Muscle of arm (tissue), 12 donors: ENCODE measurements around the gene OGA. TPM values are rescaled to one million over a fixed set of nuclear protein-coding genes. Genes with fewer than 3 reads are reported as not detected.
A peak's percentile ranks its signal among the peaks of the same experiment; 100 is the strongest.

Experiments used
- DNase-seq: peaks from one replicate; pipeline ENCODE4 v3.0.0-alpha.2; 2013
- polyA plus RNA-seq, 12 donors: library from polyadenylated mRNA; unstranded; fragments of 120-200 nt; gene quantifications; one replicate each; pipeline ENCODE4 v1.2.1, GENCODE V29; 2013; ENCODE audit not compliant: insufficient read length in 12 of 12

Gene OGA
- polyA plus RNA-seq, 12 donors = 77.8 to 174 (median 103) TPM; not detected in 1

DNA sequence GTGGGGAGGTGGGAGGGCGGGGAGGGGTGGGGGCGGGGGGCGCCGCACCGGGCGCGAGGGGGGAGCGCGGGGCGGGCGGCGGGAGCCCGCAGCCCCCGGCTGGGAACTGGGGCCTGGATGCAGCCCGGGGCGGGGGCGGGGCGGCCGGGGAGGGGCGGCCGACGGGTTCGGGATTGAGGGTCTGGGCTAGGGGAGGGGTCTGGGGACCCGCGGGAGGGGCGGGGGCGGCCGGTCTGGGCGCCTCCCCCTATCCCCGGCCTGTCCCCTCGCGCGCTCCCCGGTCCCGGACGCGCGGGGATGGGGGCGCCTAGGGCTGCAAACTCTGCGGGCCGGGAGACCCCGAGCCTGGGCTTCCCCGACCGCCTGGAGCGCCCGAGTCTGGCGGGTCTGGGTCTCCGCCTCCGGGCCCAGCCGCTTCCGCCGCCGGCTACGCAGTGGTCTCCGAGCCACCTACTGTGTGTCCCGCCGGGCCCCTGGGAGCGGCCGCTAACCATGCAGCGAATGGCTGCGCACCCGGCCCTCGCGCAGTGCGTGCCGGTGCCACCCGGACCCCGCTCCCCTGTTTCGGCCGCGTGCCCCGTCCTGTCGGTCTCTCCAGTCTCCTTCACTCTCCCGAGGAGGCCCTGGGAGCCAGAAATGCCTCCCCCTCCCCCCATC is 42.0 kb downstream of the OGA start:
- no peak for DNase-seq

DNA sequence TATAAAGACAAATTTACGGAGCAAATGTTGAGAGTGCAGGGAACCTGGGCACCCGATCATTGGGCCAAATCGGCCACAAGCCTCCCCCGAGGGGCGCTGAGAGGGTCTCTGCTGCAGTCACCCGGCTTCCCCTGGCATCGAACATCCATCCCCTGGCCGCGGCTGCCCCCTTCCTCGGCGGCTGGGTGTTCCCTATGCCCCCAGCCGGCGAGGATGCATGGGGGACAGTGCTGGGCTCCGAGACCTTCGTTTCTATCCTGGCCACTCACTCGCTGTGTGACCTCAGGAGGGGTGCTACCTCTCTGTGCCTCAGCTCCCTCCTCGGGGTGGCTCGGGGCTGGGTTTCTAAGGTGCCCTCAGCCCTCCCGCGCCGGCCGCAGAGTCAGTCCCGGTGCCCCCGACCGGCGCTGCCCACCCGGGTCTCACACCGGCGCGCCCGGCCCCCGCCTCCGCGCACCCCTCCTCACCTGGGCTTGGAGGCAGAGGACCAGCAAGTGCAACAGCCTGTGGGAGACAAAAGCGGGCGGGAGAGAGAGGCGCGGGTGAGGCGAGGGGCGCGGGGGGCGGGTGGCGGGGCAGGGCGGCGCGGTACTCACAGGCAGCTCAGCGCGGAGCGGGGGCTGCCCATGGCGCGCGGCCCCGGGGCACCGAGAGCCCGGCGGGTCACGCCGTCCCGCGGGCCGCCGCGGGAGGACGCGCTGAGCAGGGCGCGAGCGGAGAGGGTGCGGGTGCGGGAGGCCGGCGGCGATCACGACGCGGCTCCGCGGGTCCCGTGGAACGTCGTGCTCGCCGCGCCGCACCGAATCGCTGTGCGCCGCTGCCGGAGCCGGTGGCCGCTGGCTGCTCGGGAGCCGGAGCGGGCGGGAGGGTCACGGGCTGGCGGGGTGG is 42.7 kb downstream of the OGA start, which contains the start of gene FGF8:
Gene FGF8 (minus strand): TSS at position 842 of the 888 bp plus-strand sequence. CDS start 214 bp downstream, at position 628.
- DNase-seq = no peak

DNA sequence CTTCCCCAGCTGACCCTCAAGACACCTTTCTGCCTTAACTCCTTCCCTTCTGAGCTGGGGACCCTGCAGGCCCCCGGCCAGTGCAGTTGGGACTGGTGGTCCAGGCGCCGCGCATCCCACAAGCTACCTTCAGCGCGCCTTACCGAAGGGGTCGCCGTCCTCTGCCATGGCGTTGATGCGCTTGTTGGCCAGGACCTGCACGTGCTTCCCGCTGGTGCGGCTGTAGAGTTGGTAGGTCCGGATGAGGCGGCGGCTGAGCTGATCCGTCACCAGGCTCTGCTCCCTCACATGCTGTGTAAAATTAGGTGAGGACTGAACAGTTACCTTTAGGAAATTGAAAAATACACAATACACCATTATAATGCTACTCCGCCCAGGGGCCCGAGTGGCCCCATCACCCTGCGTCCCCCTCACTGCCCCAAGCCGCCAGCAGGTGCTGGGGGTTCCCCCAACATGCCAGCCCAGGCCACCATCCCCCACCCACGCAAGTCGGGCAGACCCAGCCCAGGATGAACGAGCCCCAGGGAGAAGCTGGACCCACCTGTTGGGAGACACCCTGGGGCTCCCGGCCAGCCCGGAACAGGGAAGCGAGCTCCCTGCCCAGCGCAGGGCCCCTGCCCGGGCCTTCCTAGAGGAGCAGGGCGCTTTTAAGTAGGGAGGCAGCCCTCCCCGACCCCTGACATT is 43.5 kb downstream of the OGA start:
- DNase-seq = no peak

DNA sequence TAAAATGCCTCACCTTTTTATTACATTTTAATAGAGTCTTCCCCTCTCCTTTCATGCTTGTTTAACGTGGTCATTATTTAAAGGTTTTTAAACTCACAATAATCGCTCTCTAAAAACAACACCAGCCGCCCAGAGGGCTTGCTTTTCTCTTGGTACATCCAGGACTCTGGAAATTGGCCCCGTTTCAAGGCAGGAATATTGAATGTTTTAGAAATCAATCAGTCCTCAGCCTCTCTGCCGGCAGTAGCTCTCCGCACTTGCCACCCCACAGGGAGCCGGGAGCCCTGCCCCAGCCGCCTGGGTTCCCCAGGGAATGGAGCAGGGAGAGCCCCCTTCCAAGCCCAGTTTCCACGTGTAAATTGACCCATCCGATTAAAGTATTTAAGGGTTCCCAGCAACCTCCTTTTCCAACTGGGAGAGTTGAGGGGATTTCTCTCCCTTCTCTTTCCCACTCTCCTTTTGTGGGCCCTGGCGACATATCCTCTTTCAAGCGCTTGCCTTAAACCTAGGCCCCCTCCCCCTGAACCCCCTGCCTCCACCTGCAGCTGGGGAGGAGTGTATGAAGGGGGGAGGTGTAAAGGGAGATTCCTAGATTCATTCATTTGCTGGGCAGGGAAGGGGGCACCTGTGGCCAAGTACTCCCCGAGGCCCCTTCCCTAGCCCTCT is 44.2 kb downstream of the OGA start:
- DNase-seq = peak; percentile 23

DNA sequence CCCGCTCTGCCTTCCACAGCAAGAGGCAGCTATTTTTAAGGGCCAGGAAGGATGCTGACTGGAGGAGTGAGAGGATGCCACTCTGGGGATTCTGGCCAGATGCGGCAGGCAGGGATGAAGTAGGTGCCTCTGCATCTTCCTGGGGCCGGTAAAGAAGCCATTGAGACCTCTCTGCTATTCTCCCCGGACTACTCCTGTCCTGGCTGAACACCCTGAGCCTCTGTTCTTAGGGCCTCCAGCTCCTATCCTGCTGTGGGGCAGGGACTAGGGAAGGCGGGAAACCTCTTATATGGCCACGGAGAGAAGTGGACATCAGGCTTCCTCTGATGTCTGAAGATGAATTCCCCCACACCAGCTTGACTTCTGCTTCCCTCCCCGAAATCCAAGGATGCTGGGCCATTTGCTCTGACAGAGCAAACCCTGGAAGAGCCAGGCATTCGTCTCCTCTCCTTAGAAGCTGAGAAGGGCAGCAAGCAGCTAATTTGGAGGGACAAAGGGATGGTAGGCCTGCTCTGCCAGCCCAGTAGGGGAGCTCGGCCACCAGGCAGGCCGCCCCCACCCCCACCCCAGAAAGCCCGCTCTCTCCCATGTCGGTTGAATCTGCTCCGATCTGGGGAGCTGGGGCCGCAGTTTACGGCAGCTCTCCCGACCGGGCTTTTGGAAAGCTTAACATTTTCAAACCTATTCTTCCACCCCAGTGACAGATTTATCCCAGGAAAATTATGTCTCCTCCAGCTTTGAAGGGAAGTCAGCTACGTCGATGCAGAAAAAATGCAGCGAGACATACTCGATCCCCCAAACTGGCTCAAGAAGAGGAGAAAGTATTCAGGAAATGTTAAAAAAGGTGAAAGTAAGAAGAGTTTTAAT is 45.1 kb downstream of the OGA start:
- no peak for DNase-seq

DNA sequence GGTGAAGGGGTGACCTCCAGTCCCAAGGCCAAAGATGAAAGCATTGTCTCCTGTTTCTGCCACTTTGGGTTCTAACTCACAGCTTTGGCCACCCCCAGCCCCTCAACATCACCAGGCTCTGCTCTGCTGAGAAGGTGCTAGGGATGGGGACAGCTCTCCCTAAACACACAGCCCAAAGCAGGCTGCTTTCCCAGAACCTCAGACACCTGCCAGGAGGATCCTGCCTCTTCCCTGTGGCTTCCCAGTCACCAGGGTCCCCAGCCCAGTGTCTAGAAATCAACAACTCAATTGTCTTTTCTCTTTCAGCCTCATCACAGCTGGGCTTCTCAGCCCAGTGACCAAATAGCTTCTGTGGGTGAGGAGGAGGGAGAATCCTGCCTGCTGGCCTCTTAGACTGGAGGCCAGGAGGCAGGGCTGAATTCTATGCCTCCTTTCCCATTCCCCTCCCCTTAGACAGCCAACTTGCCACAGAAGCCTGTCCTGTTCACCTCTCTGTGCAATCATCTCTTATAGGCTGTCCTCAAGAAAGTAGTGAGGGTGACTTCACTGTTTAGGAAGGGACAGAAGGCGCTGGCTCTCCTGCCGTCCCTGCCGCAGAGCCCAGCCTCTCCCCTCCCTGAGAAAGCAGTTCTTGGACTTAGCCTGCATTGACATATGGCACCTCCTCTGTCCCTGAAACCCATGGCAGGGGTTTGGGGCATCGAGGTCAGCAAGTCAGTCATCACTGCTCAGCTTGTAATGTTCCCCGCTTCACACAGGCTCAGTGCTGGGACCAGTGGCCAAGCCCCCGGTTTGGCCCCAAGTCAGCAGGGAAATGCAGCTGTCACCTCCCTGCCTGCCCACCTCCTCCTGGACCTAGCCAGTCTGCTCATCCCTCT is 46.0 kb downstream of the OGA start:
- no peak for DNase-seq

DNA sequence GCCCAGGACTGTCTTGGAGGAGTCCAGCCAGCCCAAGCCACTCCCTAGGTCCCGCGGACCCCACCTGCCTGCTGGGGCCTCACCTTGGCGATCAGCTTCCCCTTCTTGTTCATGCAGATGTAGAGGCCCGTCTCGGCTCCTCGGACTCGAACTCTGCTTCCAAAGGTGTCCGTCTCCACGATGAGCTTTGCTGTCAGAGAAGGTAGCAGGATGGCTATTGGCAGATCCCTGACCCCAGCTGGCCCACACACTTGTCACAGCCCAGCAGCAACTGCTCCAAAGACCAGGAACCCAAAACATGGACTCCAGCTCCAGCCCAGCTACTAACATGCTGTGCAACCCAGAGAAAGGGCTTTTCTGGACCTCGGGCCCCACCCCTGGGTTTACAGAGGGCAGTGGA is 46.9 kb downstream of the OGA start:
- no peak for DNase-seq

DNA sequence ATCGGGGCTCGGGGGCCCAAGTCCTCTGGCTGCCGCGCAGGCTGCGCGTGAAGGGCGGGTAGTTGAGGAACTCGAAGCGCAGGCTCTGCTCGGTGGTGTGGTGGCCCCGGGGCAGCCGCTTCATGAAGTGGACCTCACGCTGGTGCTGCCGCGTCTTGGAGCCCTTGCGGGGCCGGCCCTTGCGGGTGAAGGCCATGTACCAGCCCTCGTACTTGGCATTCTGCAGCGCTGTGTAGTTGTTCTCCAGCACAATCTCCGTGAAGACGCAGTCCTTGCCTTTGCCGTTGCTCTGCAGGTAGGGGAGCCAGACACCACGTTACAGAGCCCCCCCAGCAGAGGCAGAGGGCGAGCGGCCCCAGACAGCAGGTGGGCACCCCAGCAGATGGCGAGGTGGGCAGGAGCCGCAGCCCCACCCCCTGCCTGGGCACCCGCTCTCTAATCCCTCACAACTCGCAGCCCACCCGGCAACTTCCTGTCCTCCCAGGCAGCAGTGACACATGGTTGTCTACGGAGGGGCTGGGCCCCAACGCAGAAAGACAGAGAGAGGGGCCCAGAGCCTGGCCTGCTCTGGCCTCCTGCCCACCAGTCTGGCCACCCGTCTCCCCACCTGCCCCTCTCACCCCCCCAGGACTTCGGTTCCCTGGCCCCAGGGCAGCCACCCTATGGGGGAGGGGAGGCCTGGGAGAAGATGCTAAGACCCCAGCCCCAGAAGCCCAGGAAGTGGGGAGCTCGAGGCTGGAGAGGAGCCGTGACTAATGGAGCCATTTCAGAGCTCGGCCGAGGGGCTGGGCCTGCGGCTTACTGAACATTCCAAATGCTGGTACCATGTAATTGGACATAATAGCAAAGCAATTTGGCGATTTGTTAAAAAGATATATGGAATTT is 47.7 kb downstream of the OGA start:
- DNase-seq = no peak

DNA sequence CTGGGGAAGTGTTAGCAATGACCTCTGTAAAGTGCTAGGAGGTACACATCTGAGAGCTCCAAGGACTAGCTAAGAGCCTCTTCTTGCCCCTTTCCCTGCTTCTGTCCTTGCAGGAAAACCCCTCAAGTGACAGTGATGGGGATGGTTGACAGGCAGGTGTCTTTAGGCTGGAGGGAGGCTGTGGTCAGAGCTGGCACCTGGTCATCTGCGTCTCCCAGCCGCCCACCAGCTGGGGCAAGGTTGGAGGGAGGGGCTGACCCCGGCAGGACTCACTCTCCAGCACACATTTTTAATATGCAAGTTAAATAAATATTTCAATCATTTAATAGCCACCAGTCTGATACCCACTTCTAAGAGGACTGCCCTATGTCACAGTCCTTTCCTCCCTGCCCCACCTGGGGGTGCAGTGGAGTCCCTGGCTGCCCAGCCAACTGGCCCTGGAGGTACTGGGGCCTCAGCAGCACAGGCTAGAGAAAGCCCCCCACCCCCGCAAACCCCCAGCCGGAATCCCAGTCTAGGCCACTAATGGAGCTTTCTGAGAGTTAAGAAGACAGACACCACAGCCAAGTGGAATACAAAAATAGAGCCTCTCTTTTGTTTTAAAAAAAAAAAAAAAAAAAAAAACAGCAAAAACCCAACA is 48.6 kb downstream of the OGA start:
- no peak for DNase-seq

DNA sequence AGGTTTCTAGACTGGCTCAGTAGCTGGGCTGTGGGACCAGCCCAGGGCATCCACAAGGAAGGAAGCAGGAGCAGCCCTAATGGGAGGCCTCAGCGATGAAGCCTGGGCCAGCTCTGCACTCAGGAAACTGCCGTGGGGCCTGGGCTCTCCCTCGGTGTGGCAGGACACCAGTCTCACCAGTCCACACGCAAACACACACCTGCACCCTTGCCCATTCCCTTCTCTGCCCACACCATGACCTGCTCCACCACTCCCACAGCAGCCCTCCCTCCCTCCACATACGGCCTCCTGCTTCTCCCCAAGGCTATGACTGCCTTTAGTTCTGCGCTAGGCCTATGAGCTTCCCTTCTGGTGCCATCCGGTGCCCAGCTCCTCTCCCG is 49.5 kb downstream of the OGA start:
- DNase-seq = no peak

DNA sequence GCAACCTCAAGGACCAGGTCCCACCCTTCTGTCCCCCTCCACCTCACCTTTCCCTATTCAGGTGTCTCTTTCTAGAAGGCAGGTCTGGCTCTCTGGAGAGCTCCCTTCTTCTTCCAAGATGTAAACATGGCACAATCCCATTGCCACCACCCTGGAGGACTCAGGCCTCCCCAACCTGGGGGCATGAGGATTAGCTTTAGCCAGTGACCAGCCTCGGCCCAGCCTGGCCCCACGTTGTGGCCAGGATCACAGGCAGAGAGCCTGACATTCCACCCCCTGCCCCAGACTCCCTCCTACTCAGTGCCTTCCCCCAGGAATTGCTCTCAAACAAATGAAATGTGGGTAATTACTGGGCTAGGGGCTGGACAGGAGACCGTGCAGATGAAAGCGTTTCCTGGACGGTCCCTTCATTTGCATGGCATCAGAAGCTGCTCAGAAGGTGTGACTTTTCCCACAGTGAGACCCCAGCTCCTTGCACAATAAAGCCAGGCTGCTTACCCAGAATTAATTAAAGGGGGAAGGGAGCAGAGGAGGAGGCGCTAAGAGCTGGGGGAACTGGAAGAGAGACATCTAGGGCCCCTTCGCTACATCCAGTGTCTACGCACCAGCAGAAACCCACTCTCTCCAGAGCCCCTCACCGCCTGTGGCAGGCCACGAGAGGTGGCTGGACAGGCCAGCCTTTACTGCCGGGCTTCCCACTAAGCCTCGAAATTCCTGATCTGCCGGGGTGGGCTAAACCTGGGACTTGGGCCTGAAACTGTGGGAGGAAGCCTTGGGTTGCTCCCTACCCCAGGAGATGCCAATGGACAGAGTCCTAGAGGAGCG is 50.1 kb downstream of the OGA start:
- DNase-seq = no peak

DNA sequence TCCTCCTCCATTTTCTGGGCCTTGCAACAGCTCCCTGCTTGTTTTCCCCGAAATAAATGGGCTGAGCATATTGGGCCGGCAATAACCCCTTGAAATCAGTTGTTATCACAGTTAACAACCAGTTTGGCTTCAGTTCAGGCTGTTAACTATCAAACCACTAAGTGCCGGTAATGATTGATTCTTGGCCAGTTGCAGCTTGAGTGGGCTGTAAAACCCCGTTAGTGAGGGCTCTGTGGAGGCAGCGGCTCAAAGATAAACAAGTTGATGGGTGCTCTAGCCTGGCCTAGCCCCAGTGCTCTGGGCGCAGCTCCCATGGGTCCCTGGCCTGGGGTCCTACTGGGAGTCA is 50.7 kb downstream of the OGA start:
- no peak for DNase-seq

DNA sequence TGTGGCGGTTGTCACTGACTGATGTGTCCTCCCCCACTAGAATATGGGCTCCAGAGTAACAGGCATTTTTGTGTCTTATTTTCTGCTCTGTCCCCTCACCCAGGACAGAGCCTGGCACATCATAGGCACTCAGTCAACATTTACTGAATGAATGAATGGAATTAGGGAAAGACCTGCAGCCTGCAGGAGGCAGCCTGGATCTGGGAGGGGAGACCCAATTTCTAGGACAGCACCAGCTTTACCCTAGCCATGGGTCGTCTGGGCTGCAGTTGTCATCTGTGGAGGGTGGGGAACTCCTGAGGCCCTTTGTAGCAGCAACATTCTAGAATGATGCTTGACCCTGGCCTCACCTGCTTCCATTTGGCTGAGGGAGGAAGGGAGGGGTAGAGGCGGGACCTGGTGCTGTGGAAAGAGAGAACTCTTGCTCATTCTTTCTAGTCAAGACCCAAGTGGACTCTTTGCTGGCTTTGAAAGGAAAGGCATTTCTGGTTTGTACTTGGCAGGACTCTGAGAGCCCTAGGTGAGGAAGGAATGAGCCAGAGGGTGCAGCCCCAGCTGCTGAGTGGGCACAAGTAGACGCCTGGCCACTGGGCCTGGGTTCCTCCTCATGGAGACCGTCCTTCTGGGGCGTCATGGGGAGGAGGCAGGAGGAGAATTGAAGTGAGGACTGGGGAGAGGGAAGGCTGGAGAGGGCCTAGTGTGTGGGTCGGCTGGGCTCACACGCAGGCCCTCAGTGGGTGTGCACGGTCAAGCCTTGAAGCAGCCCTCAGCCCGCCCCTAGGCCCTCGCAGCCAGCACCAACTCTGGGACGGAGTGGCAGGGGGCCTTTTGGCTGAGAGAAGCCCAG is 51.3 kb downstream of the OGA start:
- DNase-seq = no peak

DNA sequence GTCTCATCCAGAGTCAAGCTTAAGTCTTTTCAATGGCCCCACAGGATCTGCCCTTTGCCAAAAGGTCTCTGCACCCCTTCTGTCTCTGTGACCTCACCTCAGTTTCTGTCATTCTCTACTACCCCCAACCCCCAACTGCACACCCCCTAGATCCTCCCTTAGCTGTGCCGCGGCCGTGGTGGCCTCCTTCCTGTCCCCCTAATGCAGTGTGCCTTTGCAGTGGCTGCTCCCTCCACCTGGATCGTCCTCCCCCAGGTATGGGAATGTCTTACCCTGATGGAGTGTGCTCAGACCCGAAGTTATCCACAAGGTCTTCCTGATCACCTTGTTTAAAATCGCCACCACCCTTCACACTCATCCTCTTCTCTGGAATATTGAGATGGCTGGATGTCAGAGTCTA is 51.9 kb downstream of the OGA start:
- no peak for DNase-seq

DNA sequence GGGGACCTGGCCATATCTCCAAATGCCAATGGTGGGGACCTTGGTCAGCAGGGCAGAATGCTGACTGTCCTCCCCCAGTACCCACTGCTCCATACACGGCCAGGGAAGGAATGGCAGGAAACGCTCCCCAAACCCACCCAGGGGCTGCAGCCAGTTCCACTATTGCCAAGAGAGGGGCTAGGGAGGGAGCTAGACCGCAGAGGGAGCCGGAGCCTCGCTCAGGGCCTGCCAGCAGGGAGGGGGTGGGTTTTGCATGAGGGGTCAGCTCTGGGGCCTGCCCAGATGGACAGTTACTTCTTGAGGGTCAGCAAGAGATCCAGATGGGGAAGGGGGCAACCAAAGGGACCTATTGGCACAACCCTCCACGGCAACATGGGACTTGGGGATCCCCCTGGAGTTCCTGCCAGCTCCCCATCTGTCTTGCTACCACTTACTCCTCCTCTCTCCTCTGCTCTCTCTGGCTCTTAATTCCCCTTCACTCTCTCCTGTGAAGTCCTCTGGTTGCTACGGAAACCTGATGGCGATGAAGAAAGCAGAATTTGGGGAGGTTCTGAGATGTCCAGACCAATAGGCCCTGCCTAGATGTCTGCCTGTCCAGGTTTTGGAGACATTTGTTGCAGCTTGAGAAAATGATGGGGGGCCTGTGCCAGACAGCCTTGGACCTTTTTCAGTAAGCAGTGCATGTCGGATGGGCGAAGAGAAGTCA is 55.0 kb downstream of the OGA start:
- no peak for DNase-seq

DNA sequence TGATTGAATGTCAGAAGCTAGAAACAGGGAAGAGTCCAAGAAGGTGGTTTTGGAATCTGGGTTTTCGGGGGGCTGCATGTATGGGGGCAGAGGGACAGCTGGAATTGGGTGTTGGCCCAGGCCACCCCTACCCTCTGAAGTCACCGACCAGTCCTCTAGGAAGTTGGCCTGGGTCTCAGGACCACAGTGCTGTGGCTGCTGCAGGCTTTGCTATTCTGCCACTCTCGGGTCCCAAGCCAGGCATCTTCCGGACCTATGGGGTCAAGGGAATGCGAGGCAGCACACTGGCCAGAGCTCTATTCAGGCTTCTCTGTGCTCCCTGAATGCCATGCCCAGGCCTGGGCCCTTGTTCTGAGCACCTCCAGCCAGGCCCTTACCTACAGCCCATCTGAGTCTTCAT is 55.5 kb downstream of the OGA start:
- DNase-seq = no peak
